Erythroblast (primary cell): Measurements from ENCODE around the gene FBXO41.

Experiments
- GATA1 ChIP-seq: IDR thresholded peaks from 2 replicates; pipeline ENCODE4 v1.6.1; 2011; ENCODE audit warnings: low read depth, mild to moderate bottlenecking, control low read depth, low read length, moderate library complexity
- POLR2A ChIP-seq: IDR thresholded peaks from 2 replicates; pipeline ENCODE4 v1.6.1; 2011; ENCODE audit warnings: mild to moderate bottlenecking, low read length

DNA sequence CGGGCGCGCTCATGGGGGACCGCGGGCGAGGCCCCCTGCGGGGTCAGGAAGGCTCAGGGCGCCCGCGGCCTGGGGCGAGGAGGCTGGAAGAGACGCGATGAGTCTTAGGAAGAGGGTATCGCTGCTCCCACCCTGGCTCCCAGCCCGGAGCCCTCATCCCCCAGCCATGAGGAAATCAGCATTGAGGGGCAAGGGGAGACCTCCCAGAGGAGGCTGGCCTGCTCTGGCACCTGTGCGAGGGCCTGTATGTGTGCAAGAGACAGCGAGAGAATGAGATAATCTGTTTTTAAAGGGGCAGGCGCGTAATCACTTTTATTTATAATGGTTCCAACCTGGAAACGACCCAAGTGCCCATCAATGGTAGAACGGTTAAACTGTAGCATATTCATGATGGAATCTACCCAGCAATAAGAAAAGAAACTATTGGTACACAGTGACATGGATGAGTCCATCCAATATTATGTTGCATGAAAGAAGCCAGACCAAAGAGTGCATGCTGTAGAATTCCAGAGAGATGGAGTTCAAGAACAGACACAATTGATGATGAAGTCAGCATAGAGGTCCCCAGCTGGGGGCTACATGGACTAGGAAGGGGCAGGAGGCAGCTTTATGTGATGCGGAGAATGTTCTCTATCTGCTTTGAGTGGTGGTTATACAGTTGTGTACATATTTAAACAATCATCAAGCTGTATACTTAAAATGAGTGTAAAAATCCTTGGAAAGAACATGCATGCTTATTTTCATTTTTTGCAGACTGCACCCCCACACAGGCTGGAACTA, 14.4 kb downstream of the FBXO41 start:
- TF ChIP-seq POLR2A = no peak
- no peak for TF ChIP-seq GATA1
